HL-60 (cell line): Measurements from ENCODE around the gene OR6B3.

ENCODE experiments used
- DNase-seq, 2 experiments: peaks; one replicate each; pipeline ENCODE4 v3.0.0-alpha.2; 2010 to 2020; ENCODE audit warnings: low read depth in 1 of 2, low spot score in 1 of 2
- H3K27ac ChIP-seq: fragments of 250-450 bp; sonication (Bioruptor Pico); replicated peaks from 2 replicates; pipeline ENCODE4 v1.5.1; 2020; ENCODE audit warnings: mild to moderate bottlenecking, moderate library complexity
- H3K27me3 ChIP-seq: fragments of 250-450 bp; sonication (Bioruptor Pico); 2 replicates; pipeline ENCODE4 v1.5.1; 2021; ENCODE audit warnings: mild to moderate bottlenecking, moderate library complexity; ENCODE audit not compliant: insufficient read depth, poor library complexity, severe bottlenecking
- H3K4me3 ChIP-seq: replicated peaks from 2 replicates; pipeline ENCODE4 v1.5.1; 2011; ENCODE audit warnings: mild to moderate bottlenecking, control low read depth, low read length; ENCODE audit not compliant: insufficient read depth
- GABPA ChIP-seq: IDR thresholded peaks from 2 replicates; pipeline ENCODE4 v1.6.1; 2012; ENCODE audit warnings: low read depth
- POLR2AphosphoS5 ChIP-seq: IDR thresholded peaks from 2 replicates; pipeline ENCODE4 v1.6.1; 2012; ENCODE audit warnings: low read depth
- SPI1 ChIP-seq: IDR thresholded peaks from 2 replicates; pipeline ENCODE4 v1.6.1; 2012; ENCODE audit warnings: low read depth, mild to moderate bottlenecking, borderline replicate concordance
- TF ChIP-seq, protein P1 (sequence below): IDR thresholded peaks from 2 replicates; pipeline ENCODE4 v1.6.1; 2012; ENCODE audit warnings: low read depth; ENCODE audit not compliant: insufficient replicate concordance
- TF ChIP-seq, protein P2 (sequence below): IDR thresholded peaks from one replicate; pipeline ENCODE4 v1.5.1; 2011; ENCODE audit warnings: low read length, control low read depth, inconsistent platforms; ENCODE audit not compliant: insufficient read depth

The OR6B3 gene

GRCh38 chr2:240032406-240033329, 20.7 kb downstream of the OR6B3 start:
- no peak overlapping the region for H3K4me3 ChIP-seq
- no peak overlapping the region for H3K27ac ChIP-seq
- no peak for DNase-seq
- TF ChIP-seq SPI1 = no peak
- peaks cover 3% of the 10 kb centered on the region for H3K27me3 ChIP-seq

DNA sequence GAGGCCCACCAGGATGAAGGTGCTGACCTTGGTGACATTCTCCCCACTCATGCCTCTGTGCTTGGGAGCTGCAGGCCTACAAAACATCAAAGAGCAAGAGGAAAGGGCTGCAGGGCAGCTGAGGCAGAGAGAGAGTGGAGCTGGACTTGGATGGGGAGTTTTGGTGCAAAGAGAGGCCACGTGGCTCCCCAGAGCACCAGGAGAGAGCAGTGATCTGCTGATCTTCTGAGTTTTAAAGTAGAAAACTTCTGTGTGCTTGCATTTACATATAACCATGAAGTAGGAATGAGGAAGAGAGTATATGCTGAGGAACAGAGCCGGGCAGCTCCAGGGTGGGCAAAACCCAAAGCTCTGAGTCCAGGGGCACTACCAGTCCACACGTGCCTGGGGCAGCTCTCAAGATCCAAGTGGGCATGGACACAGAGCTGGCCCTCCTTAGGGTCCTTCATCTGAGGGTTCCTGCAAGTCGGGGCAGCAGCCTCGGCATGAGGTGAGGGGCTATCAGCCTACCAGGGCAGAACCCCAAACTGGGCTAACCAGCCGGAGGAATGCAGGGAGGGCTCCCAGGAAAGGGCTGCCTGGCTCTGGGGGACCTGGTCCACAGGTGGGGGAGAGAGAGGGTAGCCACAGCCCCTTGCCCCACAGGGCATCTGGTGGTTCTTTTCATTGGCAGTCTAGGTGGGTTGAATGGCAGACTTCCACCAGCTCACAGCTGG, 22.8 kb downstream of the OR6B3 start, which contains the start of gene OR6B2:
Gene OR6B2 (minus strand): TSS at position 51 of the 716 bp plus-strand sequence. CDS start 0 bp downstream, at position 51.
- no peak for DNase-seq
- TF ChIP-seq, protein P1, sequence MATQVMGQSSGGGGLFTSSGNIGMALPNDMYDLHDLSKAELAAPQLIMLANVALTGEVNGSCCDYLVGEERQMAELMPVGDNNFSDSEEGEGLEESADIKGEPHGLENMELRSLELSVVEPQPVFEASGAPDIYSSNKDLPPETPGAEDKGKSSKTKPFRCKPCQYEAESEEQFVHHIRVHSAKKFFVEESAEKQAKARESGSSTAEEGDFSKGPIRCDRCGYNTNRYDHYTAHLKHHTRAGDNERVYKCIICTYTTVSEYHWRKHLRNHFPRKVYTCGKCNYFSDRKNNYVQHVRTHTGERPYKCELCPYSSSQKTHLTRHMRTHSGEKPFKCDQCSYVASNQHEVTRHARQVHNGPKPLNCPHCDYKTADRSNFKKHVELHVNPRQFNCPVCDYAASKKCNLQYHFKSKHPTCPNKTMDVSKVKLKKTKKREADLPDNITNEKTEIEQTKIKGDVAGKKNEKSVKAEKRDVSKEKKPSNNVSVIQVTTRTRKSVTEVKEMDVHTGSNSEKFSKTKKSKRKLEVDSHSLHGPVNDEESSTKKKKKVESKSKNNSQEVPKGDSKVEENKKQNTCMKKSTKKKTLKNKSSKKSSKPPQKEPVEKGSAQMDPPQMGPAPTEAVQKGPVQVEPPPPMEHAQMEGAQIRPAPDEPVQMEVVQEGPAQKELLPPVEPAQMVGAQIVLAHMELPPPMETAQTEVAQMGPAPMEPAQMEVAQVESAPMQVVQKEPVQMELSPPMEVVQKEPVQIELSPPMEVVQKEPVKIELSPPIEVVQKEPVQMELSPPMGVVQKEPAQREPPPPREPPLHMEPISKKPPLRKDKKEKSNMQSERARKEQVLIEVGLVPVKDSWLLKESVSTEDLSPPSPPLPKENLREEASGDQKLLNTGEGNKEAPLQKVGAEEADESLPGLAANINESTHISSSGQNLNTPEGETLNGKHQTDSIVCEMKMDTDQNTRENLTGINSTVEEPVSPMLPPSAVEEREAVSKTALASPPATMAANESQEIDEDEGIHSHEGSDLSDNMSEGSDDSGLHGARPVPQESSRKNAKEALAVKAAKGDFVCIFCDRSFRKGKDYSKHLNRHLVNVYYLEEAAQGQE = no peak
- TF ChIP-seq GABPA (no peak), POLR2AphosphoS5 (no peak), SPI1 (no peak)
- TF ChIP-seq, protein P2, sequence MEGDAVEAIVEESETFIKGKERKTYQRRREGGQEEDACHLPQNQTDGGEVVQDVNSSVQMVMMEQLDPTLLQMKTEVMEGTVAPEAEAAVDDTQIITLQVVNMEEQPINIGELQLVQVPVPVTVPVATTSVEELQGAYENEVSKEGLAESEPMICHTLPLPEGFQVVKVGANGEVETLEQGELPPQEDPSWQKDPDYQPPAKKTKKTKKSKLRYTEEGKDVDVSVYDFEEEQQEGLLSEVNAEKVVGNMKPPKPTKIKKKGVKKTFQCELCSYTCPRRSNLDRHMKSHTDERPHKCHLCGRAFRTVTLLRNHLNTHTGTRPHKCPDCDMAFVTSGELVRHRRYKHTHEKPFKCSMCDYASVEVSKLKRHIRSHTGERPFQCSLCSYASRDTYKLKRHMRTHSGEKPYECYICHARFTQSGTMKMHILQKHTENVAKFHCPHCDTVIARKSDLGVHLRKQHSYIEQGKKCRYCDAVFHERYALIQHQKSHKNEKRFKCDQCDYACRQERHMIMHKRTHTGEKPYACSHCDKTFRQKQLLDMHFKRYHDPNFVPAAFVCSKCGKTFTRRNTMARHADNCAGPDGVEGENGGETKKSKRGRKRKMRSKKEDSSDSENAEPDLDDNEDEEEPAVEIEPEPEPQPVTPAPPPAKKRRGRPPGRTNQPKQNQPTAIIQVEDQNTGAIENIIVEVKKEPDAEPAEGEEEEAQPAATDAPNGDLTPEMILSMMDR = no peak
- Histone ChIP-seq H3K27ac (no peak within 1 kb of the TSS), H3K27me3 (no peaks in the 10 kb centered on the region), H3K4me3 (no peak within 1 kb of the TSS)

GRCh38 chr2:240024766-240025165, 28.6 kb downstream of the OR6B3 start:
- Histone ChIP-seq H3K4me3 (peak overlapping the region; percentile 91), H3K27me3 (no peaks in the 10 kb centered on the region), H3K27ac (peak overlapping the region; percentile 78)
- DNase-seq = peak in 1 of 2 experiments; percentile 7
- no peak for TF ChIP-seq POLR2AphosphoS5
- TF ChIP-seq SPI1 = no peak
- no peak for TF ChIP-seq GABPA
- TF ChIP-seq, protein P2 = no peak
- TF ChIP-seq, protein P1 = no peak

- Histone ChIP-seq H3K27ac (no peak overlapping the region), H3K4me3 (peak overlapping the region; percentile 91), H3K27me3 (no peaks in the 10 kb centered on the region)
- DNase-seq = no peak
- TF ChIP-seq POLR2AphosphoS5 (no peak), GABPA (no peak), SPI1 (no peak)
- TF ChIP-seq, protein P2 = no peak
- TF ChIP-seq, protein P1 = no peak
Measured at GRCh38 chr2:240023792-240024191, 29.5 kb downstream of the OR6B3 start.
